HFF-Myc (cell line): ENCODE measurements around the gene RAD51B.

ENCODE experiments used
- DNase-seq: peaks from one replicate; pipeline ENCODE4 v3.0.0-alpha.2; 2011; ENCODE audit warnings: low read depth; ENCODE audit errors: extremely low read depth
- H3K4me3 ChIP-seq: replicated peaks from 2 replicates; pipeline ENCODE4 v1.5.1; 2011; ENCODE audit warnings: low read depth, mild to moderate bottlenecking, control low read depth, low read length
- TF ChIP-seq, protein P1 (sequence below): IDR thresholded peaks from 2 replicates; pipeline ENCODE4 v1.5.1; 2012; ENCODE audit warnings: mild to moderate bottlenecking, low read depth, low read length, control low read depth; ENCODE audit errors: missing control alignments

RAD51B gene

GRCh38 chr14:68584786-68585185 lies 765.2 kb downstream of the RAD51B start:
- TF ChIP-seq, protein P1, sequence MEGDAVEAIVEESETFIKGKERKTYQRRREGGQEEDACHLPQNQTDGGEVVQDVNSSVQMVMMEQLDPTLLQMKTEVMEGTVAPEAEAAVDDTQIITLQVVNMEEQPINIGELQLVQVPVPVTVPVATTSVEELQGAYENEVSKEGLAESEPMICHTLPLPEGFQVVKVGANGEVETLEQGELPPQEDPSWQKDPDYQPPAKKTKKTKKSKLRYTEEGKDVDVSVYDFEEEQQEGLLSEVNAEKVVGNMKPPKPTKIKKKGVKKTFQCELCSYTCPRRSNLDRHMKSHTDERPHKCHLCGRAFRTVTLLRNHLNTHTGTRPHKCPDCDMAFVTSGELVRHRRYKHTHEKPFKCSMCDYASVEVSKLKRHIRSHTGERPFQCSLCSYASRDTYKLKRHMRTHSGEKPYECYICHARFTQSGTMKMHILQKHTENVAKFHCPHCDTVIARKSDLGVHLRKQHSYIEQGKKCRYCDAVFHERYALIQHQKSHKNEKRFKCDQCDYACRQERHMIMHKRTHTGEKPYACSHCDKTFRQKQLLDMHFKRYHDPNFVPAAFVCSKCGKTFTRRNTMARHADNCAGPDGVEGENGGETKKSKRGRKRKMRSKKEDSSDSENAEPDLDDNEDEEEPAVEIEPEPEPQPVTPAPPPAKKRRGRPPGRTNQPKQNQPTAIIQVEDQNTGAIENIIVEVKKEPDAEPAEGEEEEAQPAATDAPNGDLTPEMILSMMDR = no peak
- no peak for DNase-seq

GRCh38 chr14:68585690-68586089 lies 766.1 kb downstream of the RAD51B start:
- TF ChIP-seq, protein P1 = no peak
- H3K4me3 ChIP-seq = no peak overlapping the region
- no peak for DNase-seq

More at GRCh38 chr14:68584786-68585185, 765.2 kb downstream of the RAD51B start:
- no peak overlapping the region for H3K4me3 ChIP-seq

- H3K4me3 ChIP-seq = no peak overlapping the region
- TF ChIP-seq, protein P1 = no peak
- no peak for DNase-seq
Observed at GRCh38 chr14:68586896-68587751, 767.5 kb downstream of the RAD51B start.

DNA sequence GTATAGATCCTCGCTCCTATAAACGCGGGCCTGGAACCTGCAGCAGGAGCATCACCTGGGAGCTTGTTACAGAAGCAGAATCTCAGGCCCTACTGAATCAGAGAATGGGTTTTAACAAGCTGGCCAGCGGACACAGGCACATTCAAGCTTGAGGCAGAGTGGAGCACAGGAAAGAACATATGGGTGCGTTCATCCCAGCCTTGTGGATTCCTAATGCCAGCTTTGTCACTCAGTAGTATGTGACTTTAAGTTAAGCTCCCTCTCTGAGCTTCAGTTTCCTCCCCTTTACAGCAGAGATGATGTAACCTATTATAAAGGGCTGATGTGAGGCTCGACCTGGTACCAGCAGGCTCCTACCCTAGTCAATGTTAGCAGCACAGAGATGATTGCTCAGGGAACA lies 768.4 kb downstream of the RAD51B start:
- DNase-seq = no peak
- no peak overlapping the region for H3K4me3 ChIP-seq
- TF ChIP-seq, protein P1 = no peak

DNA sequence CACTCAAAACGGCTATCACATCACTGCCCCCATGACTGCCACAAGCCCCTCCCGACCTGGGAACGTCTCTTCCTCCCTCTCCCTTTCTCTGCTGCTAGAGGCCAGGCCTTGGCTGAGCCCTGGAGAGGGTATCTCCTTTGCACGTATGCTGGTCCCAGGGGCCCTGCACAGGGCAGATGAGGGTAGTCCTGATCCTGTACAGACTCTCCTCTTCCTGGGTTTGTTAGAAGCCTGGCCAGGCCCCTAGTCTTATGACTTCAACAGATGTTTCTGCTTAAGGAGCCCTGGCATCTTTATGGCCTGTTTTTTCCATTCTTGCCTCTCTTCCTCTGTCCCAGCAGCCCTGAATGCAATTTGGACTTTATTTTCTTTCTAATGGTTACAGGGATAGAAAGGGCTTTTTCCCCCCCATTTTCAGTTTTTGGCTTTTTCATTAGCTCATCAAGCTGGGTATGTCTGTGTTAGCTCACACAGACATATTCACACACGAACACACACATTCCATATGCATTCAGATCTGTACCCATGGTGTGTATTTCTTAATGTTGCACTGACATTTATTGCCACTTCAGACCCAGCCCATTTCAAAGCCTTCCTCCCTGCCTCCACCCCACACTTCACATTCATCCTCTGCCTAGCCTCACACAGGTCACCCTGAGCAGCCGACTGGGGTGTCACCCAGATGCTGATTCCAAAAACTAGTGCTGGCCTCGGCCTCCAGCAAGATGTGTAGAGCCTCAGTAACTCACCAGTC lies 770.0 kb downstream of the RAD51B start:
- DNase-seq = peak; percentile 91
- no peak overlapping the region for H3K4me3 ChIP-seq
- TF ChIP-seq, protein P1 = no peak

DNA sequence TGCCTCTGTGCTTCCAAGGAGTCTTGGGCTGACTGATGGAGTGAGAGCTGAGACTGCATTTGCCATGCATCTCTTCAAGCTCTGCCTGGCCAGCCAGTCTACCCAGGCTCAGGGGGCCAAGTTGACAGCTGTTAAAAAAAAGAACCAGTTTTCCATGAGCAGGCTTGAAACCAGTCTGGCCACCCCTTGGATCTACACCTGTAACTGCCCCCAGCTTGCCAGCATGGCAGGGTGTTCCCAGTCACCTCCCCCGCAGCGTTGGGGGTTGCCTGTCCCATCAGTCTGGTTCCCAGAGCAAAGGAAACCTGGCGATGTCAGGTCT lies 770.6 kb downstream of the RAD51B start:
- no peak overlapping the region for H3K4me3 ChIP-seq
- TF ChIP-seq, protein P1 = no peak
- DNase-seq = no peak
